HG02970 (cell line): ENCODE results near the gene KIAA2012.

Source experiments
- ATAC-seq: cut with Tn5 transposase; IDR thresholded peaks from one replicate; pipeline ENCODE4 v1.9.1; 2021; ENCODE audit warnings: mild to moderate bottlenecking, moderate library complexity, moderate number of reproducible peaks; ENCODE audit not compliant: unreplicated experiment, low FRiP score

KIAA2012 gene

GRCh38 chr2:202040079-202040844 lies 32.8 kb upstream of the KIAA2012 start:
- no peak for ATAC-seq

- ATAC-seq, result no peak
These were observed 30.6 kb upstream of the KIAA2012 start for GRCh38 chr2:202042444-202042843.

DNA sequence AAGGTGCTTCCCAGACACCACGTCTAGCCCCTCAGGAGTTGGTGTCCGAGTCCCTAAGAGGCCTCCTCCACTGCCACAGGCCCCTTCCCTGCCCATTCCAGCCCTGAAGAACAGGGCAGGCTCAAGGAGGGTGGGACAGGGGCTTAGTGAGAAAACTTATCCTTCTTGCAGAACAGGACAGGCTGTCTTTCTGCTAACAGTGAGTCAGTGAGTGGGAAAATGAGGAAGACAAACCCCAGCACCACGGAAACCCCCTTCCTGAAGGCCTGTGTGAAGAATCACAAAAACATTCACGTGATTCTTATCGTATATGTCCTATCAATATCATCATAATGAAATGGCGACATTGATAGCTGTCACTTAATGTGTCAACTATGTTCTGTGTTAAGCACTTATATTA lies 29.6 kb upstream of the KIAA2012 start:
- ATAC-seq, result no peak

DNA sequence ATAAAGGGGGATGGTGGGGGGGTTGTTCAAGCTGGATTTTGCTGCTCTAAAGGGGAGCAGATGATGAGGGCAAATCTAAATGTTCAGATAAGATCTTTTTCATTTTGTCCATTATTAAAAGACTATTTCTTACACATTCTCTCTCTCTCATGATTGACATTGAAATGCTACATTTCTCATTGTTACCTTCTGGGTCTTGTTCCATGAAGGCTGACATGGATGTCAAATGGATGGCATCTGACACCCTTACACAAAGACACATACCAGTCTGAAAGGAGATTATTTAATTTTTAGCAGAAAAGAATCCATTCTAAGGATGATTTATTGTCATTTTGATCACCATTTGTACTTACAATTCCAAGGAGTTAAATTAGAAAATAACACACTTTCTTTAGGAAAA lies 28.3 kb upstream of the KIAA2012 start:
- no peak for ATAC-seq

DNA sequence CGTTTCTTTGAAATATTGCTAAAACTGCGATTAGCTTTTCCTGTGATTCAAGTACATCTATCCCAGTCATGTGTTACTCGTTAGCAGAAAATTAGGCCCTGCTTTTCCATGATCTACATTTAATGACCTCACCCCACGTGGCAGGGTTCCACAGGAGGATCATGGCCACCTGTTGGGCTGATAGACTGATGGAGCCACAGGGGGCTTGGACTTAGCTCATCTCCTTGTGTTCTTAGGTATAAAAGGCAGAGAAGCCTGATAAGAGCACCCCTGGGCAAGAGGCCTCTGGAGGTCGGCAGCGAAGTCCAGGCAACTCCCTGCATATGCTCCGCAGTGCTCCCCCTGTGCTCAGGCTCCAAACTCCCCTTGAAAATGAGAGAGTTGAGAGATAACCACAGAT lies 26.5 kb upstream of the KIAA2012 start:
- ATAC-seq, result no peak

DNA sequence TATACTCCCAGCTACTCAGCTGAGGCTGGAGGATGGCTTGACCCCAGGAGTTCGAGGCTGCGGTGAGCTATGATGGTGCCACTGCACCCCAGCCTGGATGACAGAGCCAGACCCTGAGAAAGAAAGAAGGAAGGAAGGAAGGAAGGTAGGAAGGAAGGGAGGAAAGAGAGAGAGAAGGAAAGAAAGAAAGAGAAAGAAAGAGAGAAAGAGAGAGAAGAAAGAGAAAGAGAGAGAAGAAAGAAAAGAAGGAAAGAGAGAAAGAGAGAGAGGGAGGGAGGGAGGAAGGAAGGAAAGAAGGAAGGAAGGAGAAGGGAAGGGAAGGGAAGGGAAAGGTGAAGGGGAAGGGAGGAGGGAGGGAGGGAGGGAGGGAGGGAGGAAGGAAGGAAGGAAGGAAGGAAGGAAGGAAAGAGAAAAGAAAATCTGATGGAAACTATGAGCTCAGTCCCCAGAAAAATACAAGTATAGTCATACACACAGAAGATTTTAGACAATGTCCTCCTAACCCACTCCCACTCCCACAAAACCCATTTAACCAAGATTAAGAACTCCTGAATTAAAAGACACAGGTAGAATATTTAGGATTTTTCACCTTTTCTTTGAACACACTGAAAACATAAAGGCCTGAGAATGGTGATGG lies 23.8 kb upstream of the KIAA2012 start:
- ATAC-seq, result no peak

DNA sequence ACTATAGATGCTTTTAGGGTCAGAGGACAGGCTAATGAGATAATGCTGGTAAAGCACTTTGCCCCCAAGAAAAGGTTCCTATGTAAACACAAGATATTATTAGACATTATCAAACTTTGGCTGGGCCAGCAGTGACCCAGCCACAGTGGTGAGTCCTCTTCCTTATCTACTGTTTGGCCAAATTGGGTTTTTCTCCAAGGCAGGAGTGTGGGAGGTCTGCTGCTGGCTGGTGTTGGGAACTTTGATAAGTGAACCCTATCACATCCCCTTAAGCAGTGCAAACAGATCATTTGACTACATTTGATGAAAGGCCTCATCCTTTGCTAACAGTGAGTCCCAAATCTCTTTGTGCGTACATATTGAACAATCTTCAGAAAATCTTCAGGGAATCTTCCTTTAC lies 23.2 kb upstream of the KIAA2012 start:
- ATAC-seq, result no peak

- ATAC-seq, result no peak
These were observed 22.4 kb upstream of the KIAA2012 start for GRCh38 chr2:202050652-202051051.

DNA sequence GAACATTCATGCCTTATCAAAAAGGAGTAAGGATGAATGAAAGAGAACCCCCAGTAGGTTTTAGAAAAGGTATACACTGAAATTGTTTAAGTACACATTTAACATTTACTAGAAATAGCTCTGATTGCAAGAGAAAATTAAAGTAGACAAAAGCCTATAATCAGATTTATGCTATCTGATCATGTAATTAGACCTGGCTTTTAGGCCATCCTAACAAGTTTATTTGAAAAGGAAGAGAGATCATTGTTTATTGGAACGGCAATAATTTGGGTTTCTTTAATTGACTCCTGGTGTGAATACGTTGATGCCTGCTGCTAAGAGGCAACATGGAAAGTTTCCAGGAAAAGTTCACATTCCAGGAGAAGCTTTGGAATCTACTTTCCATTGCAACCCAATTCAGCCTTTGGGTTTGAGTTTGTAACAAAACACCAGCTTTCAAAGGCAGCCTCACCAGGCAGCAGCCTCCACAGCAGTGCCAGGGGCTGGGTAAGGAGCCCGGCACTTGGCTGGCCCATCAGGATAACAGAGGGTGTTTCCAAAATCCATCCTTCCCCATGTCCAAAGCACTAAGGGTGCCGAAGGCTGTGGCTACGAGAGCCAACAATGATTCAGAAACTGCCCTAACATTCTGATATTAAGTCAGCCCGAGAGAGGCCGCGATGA lies 21.4 kb upstream of the KIAA2012 start:
- no peak for ATAC-seq

- no peak for ATAC-seq
These were observed 20.8 kb upstream of the KIAA2012 start for GRCh38 chr2:202052235-202052634.

DNA sequence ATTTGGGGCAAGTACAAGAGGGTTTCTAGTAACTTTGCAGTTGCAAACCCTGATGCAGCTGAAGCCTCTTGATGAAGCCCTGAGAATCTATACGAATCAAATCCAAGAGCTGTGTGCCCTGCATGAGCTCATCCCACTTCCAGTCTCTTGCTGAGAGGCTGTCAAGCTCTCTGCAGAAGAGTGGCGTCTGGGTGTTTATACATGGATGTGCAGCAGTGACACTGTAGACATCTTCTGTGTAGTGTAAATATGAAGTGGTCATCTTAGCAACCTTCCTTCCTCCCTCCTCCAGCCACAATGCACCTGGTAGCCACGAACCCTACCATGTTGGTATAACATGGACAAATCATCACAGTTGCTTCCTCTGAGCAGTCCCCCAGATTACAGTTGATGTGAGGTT lies 18.4 kb upstream of the KIAA2012 start:
- ATAC-seq, result no peak

GRCh38 chr2:202056611-202057010 lies 16.4 kb upstream of the KIAA2012 start:
- ATAC-seq, result no peak

DNA sequence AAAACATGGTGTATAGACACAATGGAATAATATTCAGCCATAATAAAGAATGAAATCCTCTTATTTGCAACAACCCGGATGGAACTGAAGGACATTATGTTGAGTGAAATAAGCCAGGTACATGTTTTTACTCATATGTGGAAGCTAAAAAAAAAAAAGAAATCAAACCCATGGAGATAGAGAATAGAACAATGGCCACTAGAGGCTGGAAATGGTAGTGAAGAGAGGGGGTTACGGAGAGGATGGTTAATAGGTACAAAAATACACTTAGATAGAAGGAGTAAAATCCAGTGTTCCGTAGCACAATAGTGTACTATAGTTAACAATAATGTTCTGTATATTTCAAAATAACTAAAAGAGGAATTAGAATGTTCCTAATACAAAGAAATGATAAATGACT lies 12.8 kb upstream of the KIAA2012 start:
- no peak for ATAC-seq

DNA sequence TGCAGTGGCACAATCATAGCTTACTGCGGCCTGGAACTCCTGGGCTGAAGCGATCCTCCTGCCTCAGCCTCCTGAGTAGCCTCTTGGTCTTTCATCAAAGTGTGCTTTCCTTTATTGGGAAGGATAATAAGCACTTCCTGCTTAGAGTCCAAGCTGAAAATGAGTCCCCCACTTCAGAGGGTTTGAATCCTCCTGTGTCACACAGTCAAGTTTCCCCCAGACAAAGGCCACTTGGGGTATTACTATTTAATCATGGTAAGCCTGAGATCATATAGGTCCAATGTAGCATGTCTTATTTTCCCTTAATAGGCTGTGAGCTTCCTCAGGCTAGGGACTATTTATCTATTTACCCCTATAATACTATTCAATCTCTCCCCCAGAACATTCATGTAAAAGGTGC lies 11.4 kb upstream of the KIAA2012 start:
- no peak for ATAC-seq

GRCh38 chr2:202064171-202064880 lies 8.7 kb upstream of the KIAA2012 start:
- no peak for ATAC-seq

DNA sequence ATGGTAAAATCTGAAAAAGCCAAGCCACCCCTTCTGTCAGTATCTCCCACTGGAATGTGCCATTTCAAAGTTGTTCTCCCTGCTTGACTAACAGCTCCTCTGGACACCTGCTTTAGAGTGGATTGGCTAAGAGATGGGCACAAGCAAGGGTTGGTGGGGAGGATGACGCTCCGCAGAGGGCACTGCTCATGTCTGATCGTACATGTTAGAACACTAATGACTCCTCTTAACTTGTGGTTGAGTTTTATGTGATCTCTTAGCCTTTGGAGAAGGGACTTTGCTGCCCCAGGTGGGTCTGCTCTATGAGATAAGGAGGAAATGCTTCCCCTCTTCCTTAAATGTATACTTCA lies 8.2 kb upstream of the KIAA2012 start:
- no peak for ATAC-seq

- ATAC-seq, result no peak
These were observed 7.2 kb upstream of the KIAA2012 start for GRCh38 chr2:202065876-202066275.

DNA sequence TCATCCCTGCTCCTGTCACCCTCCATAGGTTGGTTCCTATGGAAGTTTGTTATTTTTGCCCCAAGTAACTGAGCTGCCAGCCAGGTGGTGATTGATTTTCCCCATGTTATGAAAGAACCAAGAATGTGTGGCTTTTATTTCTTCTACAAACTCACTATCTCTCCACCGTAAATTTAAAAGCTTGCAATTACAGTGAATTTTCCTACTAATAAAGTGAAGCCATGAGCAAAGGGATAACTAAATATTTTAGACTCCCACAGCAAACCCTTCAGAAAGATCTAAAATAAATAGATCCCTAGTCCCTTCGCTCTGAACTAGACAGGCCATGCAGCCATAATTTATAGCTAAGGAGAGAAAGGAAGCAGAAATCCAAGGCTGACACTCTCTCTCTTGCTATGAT lies 6.2 kb upstream of the KIAA2012 start:
- ATAC-seq, result no peak

- no peak for ATAC-seq
These were observed 5.5 kb upstream of the KIAA2012 start for GRCh38 chr2:202067589-202067988.

- ATAC-seq, result no peak
These were observed 3.6 kb upstream of the KIAA2012 start for GRCh38 chr2:202069170-202070067.
